GM21360 (cell line): ENCODE data around the gene ANKFN1.

ENCODE experiments used
- ATAC-seq: cut with Tn5 transposase; IDR thresholded peaks from one replicate; pipeline ENCODE4 v1.9.1; 2021; ENCODE audit warnings: mild to moderate bottlenecking, moderate library complexity; ENCODE audit not compliant: unreplicated experiment

The ANKFN1 gene

GRCh38 chr17:56152874-56153602, at the start of gene ANKFN1:
ANKFN1 (plus strand) TSS chr17:56153475; CDS start chr17:56212668, 59,193 bp downstream.
- ATAC-seq = no peak

GRCh38 chr17:56108811-56109284, 44.4 kb upstream of the ANKFN1 start:
- ATAC-seq = no peak

GRCh38 chr17:56109836-56110235, 43.4 kb upstream of the ANKFN1 start:
- ATAC-seq = no peak

- ATAC-seq = no peak
These were observed 42.7 kb upstream of the ANKFN1 start for GRCh38 chr17:56110463-56111135.

GRCh38 chr17:56111706-56112485, 41.4 kb upstream of the ANKFN1 start:
- ATAC-seq = no peak

- no peak for ATAC-seq
These were observed 39.8 kb upstream of the ANKFN1 start for GRCh38 chr17:56113486-56113885.

GRCh38 chr17:56114469-56114868, 38.8 kb upstream of the ANKFN1 start:
- ATAC-seq = no peak

GRCh38 chr17:56119191-56119590, 34.1 kb upstream of the ANKFN1 start:
- ATAC-seq = no peak

- no peak for ATAC-seq
These were observed 33.3 kb upstream of the ANKFN1 start for GRCh38 chr17:56119936-56120335.

- ATAC-seq = no peak
These were observed 31.9 kb upstream of the ANKFN1 start for GRCh38 chr17:56121191-56122051.

- no peak for ATAC-seq
These were observed 27.1 kb upstream of the ANKFN1 start for GRCh38 chr17:56125830-56126819.

- ATAC-seq = no peak
These were observed 23.2 kb upstream of the ANKFN1 start for GRCh38 chr17:56130026-56130425.

GRCh38 chr17:56130631-56131030, 22.6 kb upstream of the ANKFN1 start:
- no peak for ATAC-seq

DNA sequence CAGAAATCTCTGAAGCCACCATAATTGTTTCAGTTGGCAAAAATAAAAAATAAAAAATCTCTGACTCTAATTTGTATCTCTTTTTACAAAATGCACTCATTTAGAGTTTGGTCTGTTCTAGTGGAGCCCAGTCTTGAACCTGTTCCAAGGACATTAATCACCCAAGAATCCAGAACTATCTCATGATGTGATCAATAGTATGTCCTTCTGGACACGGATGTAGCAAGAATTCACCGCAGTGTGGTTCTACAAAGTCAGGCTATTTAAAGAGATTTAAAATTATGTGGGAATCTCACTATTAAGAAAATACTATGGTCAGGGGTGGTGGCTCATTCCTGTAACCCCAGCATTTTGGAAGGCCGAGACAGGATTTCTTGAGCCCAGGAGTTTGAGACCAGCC, 21.8 kb upstream of the ANKFN1 start:
- ATAC-seq = no peak

DNA sequence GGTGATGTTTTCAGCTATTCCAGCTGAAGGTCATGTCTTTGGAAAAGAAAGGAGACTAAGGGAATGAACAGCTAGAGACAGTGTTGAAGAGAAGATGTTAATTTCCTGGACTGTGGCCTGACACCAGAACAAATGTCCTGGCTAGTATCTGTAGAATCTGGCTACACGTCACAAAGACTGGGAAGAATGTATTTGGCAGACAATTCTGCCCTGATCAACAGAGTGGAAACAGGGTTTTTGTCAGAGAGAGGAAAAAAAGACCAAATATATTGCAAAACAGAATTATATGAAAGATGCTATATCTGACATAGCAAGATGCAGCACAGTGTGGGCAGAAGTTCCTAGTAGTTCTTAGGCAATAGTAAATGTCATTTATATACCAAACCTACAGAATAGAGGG, 17.0 kb upstream of the ANKFN1 start:
- no peak for ATAC-seq

- ATAC-seq = no peak
These were observed 12.0 kb upstream of the ANKFN1 start for GRCh38 chr17:56141046-56141839.

DNA sequence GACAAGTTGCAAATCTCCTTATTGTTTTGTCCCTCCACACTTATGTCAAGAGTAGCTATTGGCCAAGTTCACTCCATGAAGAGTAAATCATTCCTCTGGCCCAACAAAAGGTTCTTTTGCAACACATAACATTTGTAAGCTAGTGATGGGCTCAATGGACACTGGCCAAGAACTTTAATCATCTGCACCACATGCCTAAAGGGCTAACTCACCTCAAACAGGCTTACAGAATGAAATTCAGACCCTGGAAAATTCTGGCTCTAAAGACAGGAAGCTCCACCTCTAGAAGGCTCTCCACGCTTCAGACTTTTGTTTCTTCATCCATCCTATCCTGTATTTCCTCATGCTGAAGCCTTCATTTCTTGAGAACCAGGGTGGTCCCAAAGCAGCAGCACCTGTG, 10.9 kb upstream of the ANKFN1 start:
- no peak for ATAC-seq

DNA sequence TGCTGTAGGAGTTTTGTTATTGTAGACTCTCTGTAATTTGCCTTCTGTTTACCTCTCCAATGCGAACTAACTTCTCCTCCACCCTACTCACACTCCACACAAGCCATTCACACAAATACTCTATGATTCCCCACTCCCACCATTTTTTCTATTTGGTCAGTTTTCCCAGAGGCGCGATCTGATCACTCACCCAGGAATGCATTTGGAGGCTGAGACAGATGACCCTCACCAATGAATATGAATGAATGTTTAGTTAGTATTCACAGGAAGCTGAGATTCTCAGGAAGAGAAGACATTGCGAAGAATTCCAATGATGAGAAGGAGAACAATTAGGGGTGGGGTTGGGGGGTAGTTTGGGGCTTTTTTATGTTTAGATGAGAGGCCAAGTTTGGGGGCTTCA, 10.5 kb upstream of the ANKFN1 start:
- ATAC-seq = no peak

DNA sequence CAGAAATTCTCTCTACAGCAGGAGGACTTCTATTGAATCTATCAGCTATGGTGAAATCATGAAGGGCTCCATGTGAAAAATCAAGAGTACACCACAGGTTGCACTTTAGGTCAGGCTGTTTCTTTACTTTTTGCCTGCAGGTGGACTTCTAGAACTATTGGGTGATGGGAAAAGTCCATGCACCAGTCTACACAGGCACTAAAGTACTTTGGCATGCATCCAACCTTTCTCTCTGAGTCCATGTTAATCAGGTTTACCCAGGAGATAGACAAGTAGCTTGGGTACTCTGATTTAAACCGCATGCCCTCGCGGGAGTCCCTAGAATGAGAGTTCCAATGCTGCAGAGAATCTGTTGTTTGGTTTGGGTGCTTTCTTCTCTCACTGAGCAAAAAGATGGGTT, 9.1 kb upstream of the ANKFN1 start:
- ATAC-seq = no peak
